GM18508 (cell line): ENCODE results near the gene TREX2.

Experiments
- ATAC-seq: cut with Tn5 transposase; IDR thresholded peaks from one replicate; pipeline ENCODE4 v1.9.1; 2021; ENCODE audit warnings: moderate number of reproducible peaks; ENCODE audit not compliant: insufficient read depth, unreplicated experiment

TREX2 gene

DNA sequence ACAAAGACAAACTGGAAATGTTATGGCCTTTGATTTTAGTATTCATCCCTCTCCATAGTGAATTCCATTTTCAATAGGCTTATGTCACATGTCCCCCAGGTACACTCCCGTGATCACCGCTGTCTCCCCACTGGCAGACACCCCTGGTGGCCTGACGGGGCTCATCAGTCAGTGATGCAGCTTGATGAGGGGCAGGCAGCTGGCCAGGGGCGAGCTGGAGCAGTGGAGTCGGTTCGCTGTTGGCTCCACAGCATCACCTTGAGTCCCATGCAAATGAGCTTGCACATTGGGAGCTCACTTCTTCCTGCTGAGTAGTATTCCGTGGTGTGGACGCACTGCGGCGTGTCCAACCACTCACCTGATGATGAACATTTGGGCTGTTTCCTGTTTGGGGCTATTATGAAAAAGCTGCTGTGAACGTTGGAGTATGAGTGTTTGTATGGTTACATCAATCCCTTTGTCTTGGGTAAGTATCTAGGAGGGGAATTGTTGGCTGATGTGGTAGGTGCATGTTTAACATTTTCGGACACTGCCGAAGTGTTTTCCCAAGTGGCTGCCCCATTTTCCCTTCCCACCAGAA, 5.2 kb downstream of the TREX2 start:
- no peak for ATAC-seq

DNA sequence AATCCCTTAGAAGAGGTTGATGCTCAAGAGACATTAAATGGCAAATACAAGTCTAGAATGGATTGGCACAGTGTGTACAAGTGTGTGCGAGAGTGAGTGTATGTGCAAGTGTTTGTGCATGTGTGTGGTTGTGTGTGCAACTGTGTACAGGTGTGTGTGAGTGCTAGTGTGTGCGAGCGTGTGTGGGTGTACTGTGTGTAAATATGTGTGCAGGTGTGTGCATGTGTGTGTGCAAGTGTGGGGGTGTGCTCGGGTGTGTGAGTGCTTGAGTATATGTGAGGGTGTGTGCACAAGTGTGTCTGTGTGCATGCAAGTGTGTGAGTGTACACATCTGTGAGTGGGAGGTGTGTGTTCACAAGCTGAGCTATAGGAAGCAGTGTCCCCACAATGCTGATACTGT, 5.9 kb downstream of the TREX2 start:
- ATAC-seq, result no peak

- no peak for ATAC-seq
Measured at GRCh38 chrX:153438532-153438931, 7.3 kb downstream of the TREX2 start.

- no peak for ATAC-seq
Measured at GRCh38 chrX:153435845-153436244, 10.0 kb downstream of the TREX2 start.

DNA sequence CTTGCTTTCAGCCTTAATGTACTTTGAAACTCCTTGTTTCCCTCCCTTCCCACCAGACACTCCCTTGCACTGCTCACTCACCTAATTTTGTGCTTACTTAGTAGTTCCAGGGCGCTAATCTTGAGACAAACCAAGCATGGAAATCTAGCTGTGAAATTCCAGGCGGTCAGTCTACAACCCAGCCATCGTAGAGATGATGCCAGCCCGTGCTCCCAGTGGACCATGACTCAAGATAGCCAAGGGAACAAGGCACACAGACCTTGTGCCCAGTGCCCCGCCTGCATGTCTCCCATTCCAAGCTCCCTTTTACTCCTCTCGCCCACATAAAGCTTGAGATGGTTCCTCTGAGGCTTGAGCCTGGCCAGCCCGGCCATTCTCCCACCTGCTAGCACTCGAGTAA, 11.1 kb downstream of the TREX2 start:
- ATAC-seq, result no peak

DNA sequence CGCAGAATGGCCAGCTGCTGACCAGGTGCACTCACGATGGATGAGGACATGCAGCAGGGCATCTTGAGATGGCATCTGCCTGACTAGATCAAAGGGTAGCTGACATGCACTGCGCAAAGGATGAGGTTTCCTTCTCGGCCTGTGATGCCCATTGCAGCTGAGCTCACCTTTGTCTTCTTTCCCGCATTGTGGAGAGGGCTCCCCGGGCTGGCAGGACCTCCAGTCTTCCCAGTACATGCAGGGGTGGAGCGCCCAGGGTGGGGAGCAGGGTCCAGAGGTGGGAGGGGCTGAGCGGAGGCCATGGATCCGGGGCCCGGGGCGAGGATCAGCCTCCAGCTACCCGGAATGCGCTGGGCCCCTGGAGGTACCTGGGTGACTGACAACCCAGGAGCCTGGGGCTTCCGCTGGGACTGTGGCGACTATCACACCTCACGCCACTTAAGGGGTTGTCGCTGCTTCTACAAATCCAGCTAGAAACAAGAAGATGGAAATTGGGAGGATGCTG, 12.0 kb downstream of the TREX2 start:
- ATAC-seq, result no peak

- ATAC-seq, result no peak
Measured at GRCh38 chrX:153433161-153433680, 12.6 kb downstream of the TREX2 start.

- ATAC-seq, result no peak
Measured at GRCh38 chrX:153430796-153431195, 15.1 kb downstream of the TREX2 start.

GRCh38 chrX:153426204-153426603, 19.7 kb downstream of the TREX2 start:
- ATAC-seq, result no peak

DNA sequence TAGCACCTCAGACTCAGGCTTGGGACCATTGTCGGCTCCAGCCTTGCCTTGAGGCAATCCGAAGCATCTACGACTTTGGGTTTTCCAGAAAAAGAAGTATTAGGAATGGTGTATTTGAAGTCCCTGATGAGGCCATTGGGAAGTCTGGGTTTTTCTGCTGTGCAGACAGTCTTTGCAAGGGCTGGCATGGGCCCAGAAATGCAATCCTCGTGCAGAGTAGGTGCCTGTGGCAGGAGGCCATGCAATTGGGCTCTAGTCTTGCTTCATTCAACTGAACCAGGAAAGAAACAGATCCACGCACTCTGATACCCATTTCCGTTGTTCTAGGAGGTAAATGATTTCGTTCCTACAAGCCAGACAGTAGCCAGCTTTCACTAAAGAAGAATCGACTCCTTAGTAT, 22.2 kb downstream of the TREX2 start:
- ATAC-seq, result no peak

- no peak for ATAC-seq
Measured at GRCh38 chrX:153421856-153422255, 24.0 kb downstream of the TREX2 start.

- ATAC-seq, result no peak
Measured at GRCh38 chrX:153420851-153421599, 24.8 kb downstream of the TREX2 start.

DNA sequence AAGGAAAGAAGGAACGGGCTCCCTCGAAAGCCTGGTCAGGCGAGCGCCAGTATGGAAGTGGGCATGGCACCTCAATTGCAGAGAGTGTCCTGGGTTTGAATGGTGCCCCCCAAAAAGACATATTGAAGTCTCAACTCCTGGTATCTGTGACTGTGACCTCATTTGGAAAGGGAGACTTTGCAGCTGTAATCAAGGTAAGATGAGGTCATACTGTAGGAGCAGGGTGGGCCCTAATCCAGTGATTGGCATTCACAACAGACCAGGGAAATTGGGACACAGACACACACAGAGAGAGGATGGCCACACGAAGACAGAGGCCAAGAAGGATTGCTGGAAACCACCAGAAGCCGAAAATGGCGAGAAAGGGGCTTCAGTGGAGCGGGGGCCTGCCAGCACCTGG, 28.2 kb downstream of the TREX2 start:
- no peak for ATAC-seq

DNA sequence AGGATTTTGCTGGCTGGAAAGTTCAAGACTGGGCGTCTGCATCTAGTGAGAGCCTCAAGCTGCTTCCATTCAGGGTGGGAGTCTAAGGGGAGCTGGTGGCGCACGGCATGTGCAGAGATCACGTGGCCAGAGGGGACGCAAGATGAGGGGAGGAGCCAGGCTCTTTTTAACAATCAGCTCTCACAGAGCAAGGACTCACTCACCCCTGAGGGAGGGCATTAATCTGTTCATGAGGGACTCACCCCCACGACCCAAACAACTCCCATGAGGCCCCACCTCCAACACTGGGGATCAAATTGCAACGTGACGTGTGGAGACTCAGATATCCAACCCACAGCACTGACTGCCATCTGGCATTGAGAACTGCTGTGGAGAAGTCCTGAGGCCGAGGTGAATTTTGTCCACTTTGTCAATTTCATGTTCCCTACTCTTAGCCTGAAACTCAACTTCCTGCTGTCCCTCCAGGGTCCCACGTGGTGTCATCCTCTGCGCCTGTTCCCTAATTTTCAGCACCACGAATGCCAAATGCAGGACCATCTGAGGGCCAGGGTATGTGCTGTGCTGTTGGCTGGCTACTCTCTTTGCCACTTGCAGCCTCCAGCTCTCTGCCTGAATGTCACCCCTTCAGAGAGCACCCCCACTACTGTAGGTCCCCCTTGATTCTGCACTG, 28.9 kb downstream of the TREX2 start:
- ATAC-seq, result no peak

DNA sequence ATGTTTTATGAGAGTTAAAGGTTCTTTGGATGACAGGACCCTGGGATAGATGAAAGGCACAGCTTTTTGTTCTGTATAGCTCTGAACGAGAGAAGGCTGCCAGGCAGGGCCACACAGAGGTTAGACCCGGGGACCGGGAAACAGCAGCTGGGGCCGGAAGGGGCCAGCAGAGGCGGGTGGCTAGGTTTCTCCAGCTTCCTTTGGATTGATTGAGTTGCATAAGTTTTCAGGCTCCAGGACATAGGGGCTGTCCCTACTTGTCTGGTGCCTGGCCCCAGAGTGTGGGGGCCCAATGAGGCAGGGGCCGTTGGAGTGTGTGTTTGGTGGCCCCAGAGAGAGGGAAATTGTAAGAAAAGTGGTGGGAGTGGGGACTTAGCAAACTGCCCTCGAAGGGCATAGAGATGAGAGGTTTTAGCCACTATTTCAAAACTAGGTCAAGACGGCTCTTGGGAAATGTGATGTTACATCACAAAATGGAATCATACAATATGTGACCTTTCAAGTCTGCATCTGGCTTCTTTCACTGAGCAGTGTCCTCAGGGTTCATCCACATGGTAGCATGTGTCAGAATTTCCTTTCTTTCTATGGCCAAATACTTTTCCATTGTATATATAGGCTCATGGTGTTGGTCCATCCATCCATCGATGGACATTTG, 30.9 kb downstream of the TREX2 start:
- ATAC-seq, result no peak

- ATAC-seq, result no peak
Measured at GRCh38 chrX:153413731-153414130, 32.1 kb downstream of the TREX2 start.

DNA sequence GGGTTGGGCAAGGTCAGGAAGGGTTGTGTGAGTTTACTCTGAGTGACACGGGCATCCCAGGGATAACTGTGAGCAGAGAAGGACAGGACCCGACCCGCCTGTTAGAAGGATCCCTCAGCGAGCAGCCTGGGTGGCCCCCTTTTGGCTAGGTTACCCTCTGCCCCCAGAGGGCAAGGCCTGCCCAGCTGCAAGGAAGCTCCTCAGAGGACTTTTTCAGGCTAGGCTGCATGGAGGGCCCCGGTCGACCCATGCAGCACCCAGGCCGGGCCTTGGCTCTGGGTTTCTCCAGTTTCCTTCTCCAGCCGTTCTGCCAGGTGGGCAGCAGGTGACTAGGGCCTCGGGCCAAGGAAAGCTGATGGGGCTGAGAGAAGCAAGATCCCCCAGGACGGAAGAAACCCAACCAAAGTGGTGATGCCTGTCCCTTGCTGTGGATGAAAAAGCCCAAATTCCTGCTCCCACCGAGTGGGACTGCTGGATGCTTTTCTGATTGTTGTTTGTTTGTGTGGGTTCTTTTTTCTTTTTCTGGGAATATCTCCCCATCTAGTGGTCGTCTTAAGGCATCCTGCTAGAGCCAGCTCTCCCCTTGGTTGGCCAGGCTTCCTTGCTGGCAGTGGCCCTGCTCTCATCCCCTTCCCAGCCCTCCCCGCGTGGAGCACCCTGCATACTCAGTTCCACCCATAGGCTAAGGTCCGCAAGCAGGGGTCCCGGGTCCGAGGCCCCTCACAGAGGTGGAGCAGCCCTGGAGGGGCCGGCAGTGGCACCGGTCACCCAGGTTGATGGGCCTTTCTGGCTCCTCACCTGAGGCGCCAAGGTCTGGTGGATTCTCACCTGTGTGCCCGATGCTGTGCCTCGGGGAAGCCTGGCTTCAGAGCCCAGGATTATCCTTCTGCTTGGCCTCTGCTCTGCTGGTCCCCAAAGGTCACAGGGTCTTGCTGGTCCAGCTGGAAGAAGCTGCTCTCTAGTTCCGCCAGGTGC, 32.8 kb downstream of the TREX2 start:
- ATAC-seq, result no peak

DNA sequence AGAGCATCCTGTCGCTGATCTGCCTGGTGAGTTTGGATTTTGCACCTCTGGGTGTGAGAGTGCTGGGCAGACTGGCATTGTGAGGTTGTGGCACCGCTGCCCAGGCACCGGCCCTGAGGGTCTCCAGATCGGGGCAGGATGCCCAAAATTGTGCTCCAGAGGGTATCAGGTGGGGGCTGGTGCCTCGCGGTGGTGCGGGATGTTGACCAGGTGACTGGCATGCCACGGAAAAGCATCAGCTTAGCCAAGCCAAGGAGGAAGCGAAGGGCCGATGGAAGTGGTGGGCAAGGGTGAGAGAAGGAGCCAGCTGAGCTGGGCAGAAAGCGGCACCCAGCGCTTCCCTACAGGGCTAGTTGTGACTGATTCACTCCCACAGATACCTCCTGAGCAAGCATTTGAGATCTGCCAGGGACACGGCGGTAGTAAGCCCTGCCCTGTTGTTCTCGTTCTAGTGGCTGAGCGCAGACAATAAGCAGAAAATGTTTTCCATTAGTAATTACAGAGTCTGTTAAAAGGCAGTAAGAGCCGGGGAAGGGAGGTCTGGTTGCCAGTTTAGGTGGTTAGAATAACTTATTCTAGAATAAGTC, 33.8 kb downstream of the TREX2 start:
- ATAC-seq, result no peak

DNA sequence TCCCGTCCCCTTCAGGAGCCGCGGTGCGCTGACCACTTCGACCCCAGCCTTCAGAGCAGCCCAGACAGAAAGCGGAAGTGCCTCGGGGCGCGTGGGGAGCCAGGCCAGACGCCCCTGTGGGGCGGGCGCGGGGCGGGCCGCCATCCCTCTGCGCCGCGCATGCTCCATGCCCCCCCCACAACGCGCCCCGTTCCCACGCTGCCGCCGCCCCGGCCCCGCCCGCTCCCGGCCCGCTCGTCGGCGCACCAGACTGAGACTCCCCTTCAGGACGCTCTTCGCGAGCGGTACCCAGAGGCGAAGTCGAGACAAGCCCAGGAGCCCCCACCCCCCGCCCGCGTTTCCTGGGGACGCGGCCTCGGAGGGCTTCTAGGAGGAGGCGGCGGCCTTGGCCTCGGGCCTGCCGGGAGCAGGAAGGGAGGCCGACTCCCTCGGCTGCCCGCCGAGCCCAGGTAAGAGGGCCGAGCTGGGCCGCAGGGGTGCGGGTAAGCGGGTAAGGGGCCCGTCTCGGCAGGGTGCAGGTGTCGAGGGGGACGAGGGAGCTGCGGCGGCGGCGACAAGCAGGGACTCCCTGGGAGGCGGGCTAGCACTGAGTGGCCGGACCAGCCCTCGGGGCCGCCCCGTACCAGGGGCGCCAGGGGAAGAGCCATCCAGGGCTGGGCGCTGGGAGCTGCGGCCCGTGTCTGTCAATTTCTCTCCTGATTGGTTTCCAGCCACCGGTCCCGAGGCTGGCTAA, 34.4 kb downstream of the TREX2 start, which contains the start of gene ZFP92:
ZFP92 (plus strand) TSS at position 218 of the 733 bp plus-strand sequence. CDS start 6,851 bp downstream, outside the sequence.
- ATAC-seq, result no peak
